ENCODE data around the gene IL17B. TPM values are rescaled to one million over a fixed set of nuclear protein-coding genes. Genes with fewer than 3 reads are reported as not detected.

IL17B gene
- total and polyA plus RNA-seq, 9 of the 15 experiments (the other 6 are each of a cell fraction or from before 2014, with no cell fraction given) = 0.28 to 2.6 (median 0.53) TPM; not detected in 2

GRCh38 chr5:149401051-149401450, 22.0 kb upstream of the IL17B start:
- CTCF ChIA-PET (ENCODE audit: low intra/inter-chr PET ratio) = no interaction called here

More at GRCh38 chr5:149401051-149401450, 22.0 kb upstream of the IL17B start:
- Histone ChIP-seq H3K4me2 (ENCODE audit: insufficient read depth, low read length) (no peak overlapping the region), H3K27me3 (ENCODE audit: control insufficient read depth in 2 of 2, insufficient read depth in 2 of 2, low read length in 2 of 2) (no peaks in the 10 kb centered on the region), H2AFZ (ENCODE audit: low read depth, low read length) (no peak overlapping the region), H3K79me2 (ENCODE audit: control insufficient read depth, insufficient read depth, low read length) (no peaks in the 10 kb centered on the region), H3K9me3 (replicated peaks; ENCODE audit: control insufficient read depth, insufficient read depth, low read depth, low read length) (no peaks in the 10 kb centered on the region), H3K9me1 (ENCODE audit: control insufficient read depth, insufficient read depth, low read length) (no peaks in the 10 kb centered on the region), H3K4me3 (no peak overlapping the region), H3K27ac (ENCODE audit: extremely low read depth, low read depth, low read length) (no peak overlapping the region), H3K36me3 (ENCODE audit: control insufficient read depth, insufficient read depth, low read length) (no peaks in the 10 kb centered on the region), H4K20me1 (replicated peaks; ENCODE audit: control insufficient read depth, insufficient read depth, low read length) (0 out of 2 replicates have a peak, but pooled peaks cover 3% of the 10 kb centered on the region), H3K4me1 (replicated peaks in 1 of 2; ENCODE audit: control insufficient read depth in 2 of 2, insufficient read depth in 2 of 2, low read length in 2 of 2) (peaks cover 19 to 32% of the 10 kb centered on the region in 2 experiments; a peak in 4 of 5 replicates), H3K9ac (ENCODE audit: insufficient read depth in 1 of 2, low read depth in 2 of 2, low read length in 2 of 2) (no peak overlapping the region)
- TF ChIP-seq CREB3 (tag; conservative IDR thresholded peaks at IDR 0.05; ENCODE audit: low read depth) = no peak
- no peak for TF ChIP-seq TCF7L2 (IDR thresholded peaks at IDR 0.05; ENCODE audit: low read depth, low read length)
- no peak for TF ChIP-seq E2F8 (IDR thresholded peaks at IDR 0.05; ENCODE audit: low read depth, partially characterized antibody)
- TF ChIP-seq PHF8 (IDR thresholded peaks at IDR 0.05; ENCODE audit: borderline replicate concordance, low read length) = no peak
- no peak for TF ChIP-seq DEAF1 (CRISPR knock-in tag; IDR thresholded peaks at IDR 0.05)
- TF ChIP-seq CC2D1A (IDR thresholded peaks at IDR 0.05) = no peak
- TF ChIP-seq CREB3L1 (IDR thresholded peaks at IDR 0.05; ENCODE audit: borderline replicate concordance, low read depth) = no peak
- TF ChIP-seq CREBBP (IDR thresholded peaks at IDR 0.05; ENCODE audit: low read depth, low read length) = no peak
- no peak for TF ChIP-seq ZNF444 (CRISPR knock-in tag; IDR thresholded peaks at IDR 0.05)
- no peak for TF ChIP-seq PTTG1 (tag; IDR thresholded peaks at IDR 0.05; ENCODE audit: low read depth)
- ATAC-seq (no peak), DNase-seq (ENCODE audit: extremely low read depth in 1 of 4, low spot score in 3 of 4) (no peak), FAIRE-seq (no peak)
- 53% methylated on average over 2 of the region's 2 CpGs for WGBS (ENCODE audit: insufficient coverage, low coverage, missing lambda C conversion rate)
- in situ Hi-C loops (cut with MboI) = no loop called here
- BruUV-seq (replicated peaks) = no TSS peak
- POLR2A ChIA-PET = interaction anchor here (0.6 to 1.5 kb wide), 7 partner anchors 13 to 503 kb away, joined by 3 to 7 read pairs (median 4); no protein-coding TSS in a partner anchor
- intact Hi-C loops (cut with micrococcal nuclease) = no loop called here

Measured in K562 (cell line).